H1 (cell line): ENCODE measurements around the gene VMP1. TPM values are rescaled to one million over a fixed set of nuclear protein-coding genes. Genes with fewer than 3 reads are reported as not detected.

Experiments
- CTCF ChIA-PET: fragments of 300-600 bp; sonication (Branson Sonifier 250); formaldehyde crosslinking; loops from one replicate; lab custom pipeline; 2021; ENCODE audit not compliant: partially characterized antibody; lab: Charles Lee
- POLR2A ChIA-PET: fragments of 300-600 bp; sonication (Branson Sonifier 250); formaldehyde crosslinking; loops from one replicate; lab custom pipeline; 2021; ENCODE audit warnings: inconsistent platforms; ENCODE audit not compliant: partially characterized antibody; lab: Charles Lee
- DNase-seq, 2 experiments: peaks; one replicate each; pipeline versions ENCODE4 v3.0.0 to v3.0.0-alpha.2; 2010 to 2022; ENCODE audit warnings: low spot score in 2 of 2, low read depth in 1 of 2, mixed read lengths in 1 of 2
- FAIRE-seq: peaks from 2 replicates; lab custom pipeline; 2011; peaks lifted over from hg19 to GRCh38; lab: Jason Lieb, UNC
- H2AFZ ChIP-seq: 2 replicates; pipeline ENCODE4 v1.8.1; 2012; ENCODE audit warnings: low read length, inconsistent platforms
- H2AK5ac ChIP-seq: 2 replicates; pipeline ENCODE4 v1.6.1; 2013; ENCODE audit warnings: low read depth, low read length
- H2BK120ac ChIP-seq: replicated peaks from 2 replicates; pipeline ENCODE3; 2013; ENCODE audit warnings: low read depth, low read length, inconsistent platforms
- H2BK12ac ChIP-seq: 2 replicates; pipeline ENCODE4 v1.6.1; 2013; ENCODE audit warnings: low read depth, low read length
- H2BK15ac ChIP-seq: 2 replicates; pipeline ENCODE4 v1.6.1; 2013; ENCODE audit warnings: low read length
- H2BK20ac ChIP-seq: 2 replicates; pipeline ENCODE4 v1.6.1; 2013; ENCODE audit warnings: low read length
- H2BK5ac ChIP-seq: 2 replicates; pipeline ENCODE4 v1.6.1; 2013; ENCODE audit warnings: low read depth, low read length
- H3K14ac ChIP-seq: 2 replicates; pipeline ENCODE4 v1.6.1; 2013; ENCODE audit warnings: inconsistent platforms; ENCODE audit not compliant: insufficient read length
- H3K18ac ChIP-seq: 2 replicates; pipeline ENCODE4 v1.6.1; 2013; ENCODE audit warnings: low read length; ENCODE audit errors: extremely low read depth
- H3K23ac ChIP-seq: 2 replicates; pipeline ENCODE4 v1.6.1; 2013; ENCODE audit warnings: inconsistent platforms; ENCODE audit not compliant: insufficient read length
- H3K23me2 ChIP-seq: 2 replicates; pipeline ENCODE4 v1.6.1; 2013; ENCODE audit warnings: low read depth, low read length
- H3K27ac ChIP-seq: 2 replicates; pipeline ENCODE4 v1.6.1; 2011; ENCODE audit warnings: low read depth, low read length, inconsistent platforms
- H3K27me3 ChIP-seq, 4 experiments: replicated peaks in 1 of 4; 1 replicate in 1 of 4; 2 replicates in 3 of 4; pipeline versions ENCODE4 v1.6.1 to v1.8.1; 2011 to 2013; ENCODE audit warnings: low read length in 3 of 4, mild to moderate bottlenecking in 3 of 4, inconsistent platforms in 2 of 4, mixed read lengths in 2 of 4, moderate library complexity in 1 of 4; ENCODE audit not compliant: control insufficient read depth in 3 of 4, insufficient read depth in 3 of 4; ENCODE audit errors: extremely low read depth in 1 of 4
- H3K36me3 ChIP-seq, 4 experiments: 2 replicates each; pipeline versions ENCODE4 v1.6.1 to v1.8.1; 2011 to 2013; ENCODE audit warnings: mild to moderate bottlenecking in 4 of 4, low read length in 3 of 4, moderate library complexity in 2 of 4, control low read depth in 1 of 4, inconsistent platforms in 1 of 4; ENCODE audit not compliant: insufficient read depth in 4 of 4, control insufficient read depth in 2 of 4
- H3K4ac ChIP-seq: replicated peaks from 2 replicates; pipeline ENCODE3; 2013; ENCODE audit warnings: low read length, low read depth, mixed read lengths, inconsistent platforms; ENCODE audit not compliant: insufficient read length
- H3K4me1 ChIP-seq, 4 experiments: replicated peaks in 1 of 4; 1 replicate in 1 of 4; 2 replicates in 3 of 4; pipeline versions ENCODE4 v1.6.1 to v1.8.1; 2011 to 2013; ENCODE audit warnings: low read length in 3 of 4, inconsistent platforms in 2 of 4, mixed read lengths in 1 of 4; ENCODE audit not compliant: insufficient read depth in 4 of 4, control insufficient read depth in 3 of 4
- H3K4me2 ChIP-seq, 2 experiments: 2 replicates each; pipeline versions ENCODE4 v1.6.1 to v1.8.1; 2011 to 2013; ENCODE audit warnings: low read depth in 2 of 2, low read length in 2 of 2, control low read depth in 1 of 2, inconsistent platforms in 1 of 2, mild to moderate bottlenecking in 1 of 2; ENCODE audit not compliant: insufficient read depth in 1 of 2
- H3K4me3 ChIP-seq, 4 experiments: fragments of 200-600, 300-600 bp in 1 of 4; sonication (generic), shearing (Covaris generic), sonication (Bioruptor Twin) in 1 of 4; 2 replicates each; pipeline versions ENCODE4 v1.5.1 to v1.8.1; 2011 to 2016; ENCODE audit warnings: low read length in 4 of 4, low read depth in 3 of 4, control low read depth in 2 of 4, inconsistent platforms in 2 of 4, mild to moderate bottlenecking in 2 of 4, mixed read lengths in 1 of 4, moderate library complexity in 1 of 4; ENCODE audit not compliant: insufficient read depth in 2 of 4; ENCODE audit errors: extremely low read depth in 1 of 4
- H3K56ac ChIP-seq: replicated peaks from 2 replicates; pipeline ENCODE3; 2013; ENCODE audit warnings: low read depth, mild to moderate bottlenecking, mixed read lengths, low read length, inconsistent platforms; ENCODE audit not compliant: insufficient read length
- H3K79me1 ChIP-seq: 2 replicates; pipeline ENCODE4 v1.6.1; 2013; ENCODE audit warnings: low read depth, low read length, control low read depth
- H3K79me2 ChIP-seq, 2 experiments: 2 replicates each; pipeline versions ENCODE4 v1.6.1 to v1.8.1; 2012 to 2013; ENCODE audit warnings: low read length in 2 of 2, mild to moderate bottlenecking in 2 of 2, inconsistent platforms in 1 of 2; ENCODE audit not compliant: insufficient read depth in 2 of 2, control insufficient read depth in 1 of 2
- H3K9ac ChIP-seq, 4 experiments: replicated peaks in 1 of 4; 1 replicate in 1 of 4; 2 replicates in 3 of 4; pipeline versions ENCODE4 v1.6.1 to v1.8.1; 2011 to 2013; ENCODE audit warnings: low read depth in 3 of 4, low read length in 3 of 4, control low read depth in 2 of 4, mild to moderate bottlenecking in 2 of 4, moderate library complexity in 2 of 4, inconsistent platforms in 1 of 4; ENCODE audit errors: extremely low read depth in 1 of 4
- H3K9me3 ChIP-seq, 2 experiments: 2 replicates each; pipeline versions ENCODE4 v1.6.1 to v1.8.1; 2012 to 2013; ENCODE audit warnings: mild to moderate bottlenecking in 2 of 2, moderate library complexity in 2 of 2, control low read depth in 1 of 2, inconsistent platforms in 1 of 2, low read depth in 1 of 2, low read length in 1 of 2, mixed read lengths in 1 of 2; ENCODE audit not compliant: insufficient read depth in 2 of 2
- H4K20me1 ChIP-seq, 2 experiments: replicated peaks in 1 of 2; 2 replicates each; pipeline versions ENCODE3 to v1.8.1; 2011 to 2013; ENCODE audit warnings: inconsistent platforms in 2 of 2, low read length in 2 of 2, mild to moderate bottlenecking in 1 of 2; ENCODE audit not compliant: insufficient read depth in 2 of 2, control insufficient read depth in 1 of 2
- H4K5ac ChIP-seq: 2 replicates; pipeline ENCODE4 v1.6.1; 2013; ENCODE audit warnings: low read length, low read depth, mixed read lengths, inconsistent platforms; ENCODE audit not compliant: insufficient read length
- H4K8ac ChIP-seq: 2 replicates; pipeline ENCODE4 v1.8.0; 2013; ENCODE audit warnings: mild to moderate bottlenecking, moderate library complexity, low read length, inconsistent platforms; ENCODE audit not compliant: insufficient read depth; ENCODE audit errors: extremely low read depth
- H4K91ac ChIP-seq: replicated peaks from 2 replicates; pipeline ENCODE3; 2013; ENCODE audit warnings: low read length, mixed read lengths, inconsistent platforms; ENCODE audit not compliant: insufficient read length
- EGR1 ChIP-seq: IDR thresholded peaks from 2 replicates; pipeline ENCODE4 v1.6.1; 2011; ENCODE audit warnings: low read depth, low read length, borderline replicate concordance
- polyA plus RNA-seq, 7 experiments: library from polyadenylated mRNA; depleted of rRNA in 3 of 7; stranded (reverse) in 5 of 7; unstranded in 2 of 7; fragments of >200 nt in 5 of 7; fragments of 200-250 nt in 2 of 7; gene quantifications; 1 replicate in 5 of 7; 2 replicates in 1 of 7; 4 replicates in 1 of 7; pipeline versions ENCODE4 v1.2.1 to v1.2.3, GENCODE V29; 2011 to 2013; ENCODE audit warnings: missing spikeins in 2 of 7, mixed read lengths in 2 of 7
- total RNA-seq: library from RNA; stranded (reverse); fragmentation: NEBNext Ultra II Directional; extraction: Animal tissue kit (Norgen Biotek cat#: 25700); gene quantifications from 2 replicates; pipeline ENCODE4 v1.2.1, GENCODE V29; 2021

Gene VMP1
- total and polyA plus RNA-seq, 2 of the 8 experiments (the other 6 are each of a cell fraction or from before 2014, with no cell fraction given), result 45.0 to 92.7 TPM

GRCh38 chr17:59754552-59754951 lies 47.1 kb downstream of the VMP1 start:
- H3K27me3 ChIP-seq, result no peaks in the 10 kb centered on the region
- FAIRE-seq (no peak), DNase-seq (no peak)
- H3K4me2 ChIP-seq, result no peak overlapping the region
- H3K27ac ChIP-seq, result no peak overlapping the region
- no peak overlapping the region for H3K9ac ChIP-seq
- no peak overlapping the region for H3K14ac ChIP-seq
- no peaks in the 10 kb centered on the region for H3K79me2 ChIP-seq
- H3K4ac ChIP-seq, result no peak overlapping the region
- no peaks in the 10 kb centered on the region for H3K79me1 ChIP-seq
- ChIA-PET CTCF (interaction anchor here (0.9 to 4.1 kb wide), 19 partner anchors 8 to 282 kb away, joined by 3 to 32 read pairs (median 5); no protein-coding TSS in a partner anchor), POLR2A (interaction anchor here (0.8 to 3.2 kb wide), 3 partner anchors 47 to 87 kb away, joined by 3 to 20 read pairs (median 6); partner anchors contain the start of genes PTRH2 and VMP1)
- no peak overlapping the region for H2BK12ac ChIP-seq
- no peak overlapping the region for H2BK5ac ChIP-seq
- no peaks in the 10 kb centered on the region for H3K23me2 ChIP-seq
- no peaks in the 10 kb centered on the region for H3K9me3 ChIP-seq
- H2AFZ ChIP-seq, result no peak overlapping the region
- no peak overlapping the region for H4K5ac ChIP-seq
- H3K4me3 ChIP-seq, result no peak overlapping the region
- H2BK20ac ChIP-seq, result no peak overlapping the region
- H3K36me3 ChIP-seq, result no peaks in the 10 kb centered on the region
- no peak overlapping the region for H3K18ac ChIP-seq
- no peak overlapping the region for H2BK120ac ChIP-seq
- no peak overlapping the region for H2AK5ac ChIP-seq
- H3K4me1 ChIP-seq, result peaks cover 0 to 2% (median 0%) of the 10 kb centered on the region in 4 experiments; a peak in 1 of 7 replicates
- H4K91ac ChIP-seq, result no peak overlapping the region
- no peak overlapping the region for H3K23ac ChIP-seq
- H3K56ac ChIP-seq, result no peak overlapping the region
- H2BK15ac ChIP-seq, result no peak overlapping the region
- H4K20me1 ChIP-seq, result no peaks in the 10 kb centered on the region
- H4K8ac ChIP-seq, result no peak overlapping the region
- no peak for TF ChIP-seq EGR1
